GM20431 (cell line): ENCODE measurements around the gene SPTLC1.
"Not testable (repeated sequence)": the region's sequence is repeated elsewhere in the genome, so short reads cannot be mapped to it uniquely, and the experiment has no call there.

Source experiments
- in situ Hi-C: fragments of 300-500 bp; cut with MseI, MboI; formaldehyde crosslinking; loops from one replicate; pipeline ENCODE4 v1.15.0; 2020; ENCODE audit warnings: low sequenced_read_pairs; ENCODE audit not compliant: unreplicated experiment

SPTLC1 gene

GRCh38 chr9:92103601-92104000 lies 11.6 kb downstream of the SPTLC1 start:
- in situ Hi-C loops: not testable (repeated sequence)

GRCh38 chr9:92100237-92100911 lies 14.8 kb downstream of the SPTLC1 start:
- in situ Hi-C loops: no loop called here

GRCh38 chr9:92098638-92099037 lies 16.6 kb downstream of the SPTLC1 start:
- in situ Hi-C loops: no loop called here

- in situ Hi-C loops: no loop called here
Measured at GRCh38 chr9:92097997-92098482, 17.2 kb downstream of the SPTLC1 start.

GRCh38 chr9:92095236-92095635 lies 20.0 kb downstream of the SPTLC1 start:
- in situ Hi-C loops: no loop called here

GRCh38 chr9:92094655-92095054 lies 20.6 kb downstream of the SPTLC1 start:
- in situ Hi-C loops: no loop called here

DNA sequence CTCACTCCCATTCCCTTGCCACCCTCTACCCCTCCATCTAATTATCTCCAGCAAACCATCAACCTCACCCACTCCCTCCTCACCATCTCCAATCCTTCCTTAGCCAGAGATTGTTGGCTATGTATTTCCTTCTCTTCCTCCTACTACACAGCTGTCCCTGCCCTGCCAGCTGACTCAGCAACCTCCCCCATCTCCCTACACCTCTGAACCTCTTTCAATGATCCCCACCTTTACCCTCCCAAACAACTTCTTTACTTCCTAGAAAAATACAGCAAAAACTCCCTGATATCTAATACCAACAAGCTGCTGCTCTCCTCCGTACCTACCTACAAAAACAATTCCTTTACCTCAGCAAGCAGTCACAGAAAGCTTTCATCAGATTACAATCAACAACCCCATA lies 37.3 kb downstream of the SPTLC1 start:
- in situ Hi-C loops: no loop called here

DNA sequence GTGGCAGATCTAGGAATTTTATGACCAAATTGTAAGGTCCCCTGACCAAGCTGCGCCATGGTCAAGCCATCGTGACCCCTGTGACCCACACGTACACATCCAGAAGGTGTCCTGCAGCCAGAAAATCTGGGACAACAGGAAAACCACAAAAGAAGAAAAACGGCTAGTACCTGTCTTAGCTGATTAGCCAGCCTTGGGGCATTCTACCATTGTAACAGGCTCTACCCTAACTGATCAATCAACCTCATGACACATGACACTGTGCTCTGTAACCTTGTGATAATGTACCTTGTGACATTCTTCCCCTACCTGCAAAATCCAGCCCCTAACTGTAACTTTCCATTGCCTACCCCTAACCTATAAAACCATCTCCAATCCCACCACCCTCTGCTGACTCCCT lies 43.6 kb downstream of the SPTLC1 start:
- in situ Hi-C loops: no loop called here

DNA sequence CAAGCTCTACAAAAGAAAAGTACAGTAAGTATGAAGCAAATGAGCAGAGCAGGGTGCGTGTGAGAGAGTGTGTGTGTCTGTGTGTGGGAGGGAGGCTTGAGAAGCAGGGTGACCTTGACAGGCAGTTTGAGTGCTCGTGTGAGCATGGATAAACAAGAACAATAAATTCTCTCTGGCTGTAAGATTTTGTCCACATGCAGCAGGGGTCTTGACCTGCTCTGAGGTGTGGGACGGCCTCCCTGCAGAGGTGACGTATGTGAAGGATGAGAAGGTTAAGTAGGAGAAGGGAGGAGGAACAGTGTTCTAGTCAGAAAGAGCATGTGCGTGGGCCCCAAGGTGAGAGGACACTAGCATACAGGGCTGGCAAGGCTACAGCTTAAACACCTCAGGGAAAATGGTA lies 49.0 kb downstream of the SPTLC1 start:
- in situ Hi-C loops: no loop called here

- in situ Hi-C loops: no loop called here
Measured at GRCh38 chr9:92064711-92065110, 50.5 kb downstream of the SPTLC1 start.

DNA sequence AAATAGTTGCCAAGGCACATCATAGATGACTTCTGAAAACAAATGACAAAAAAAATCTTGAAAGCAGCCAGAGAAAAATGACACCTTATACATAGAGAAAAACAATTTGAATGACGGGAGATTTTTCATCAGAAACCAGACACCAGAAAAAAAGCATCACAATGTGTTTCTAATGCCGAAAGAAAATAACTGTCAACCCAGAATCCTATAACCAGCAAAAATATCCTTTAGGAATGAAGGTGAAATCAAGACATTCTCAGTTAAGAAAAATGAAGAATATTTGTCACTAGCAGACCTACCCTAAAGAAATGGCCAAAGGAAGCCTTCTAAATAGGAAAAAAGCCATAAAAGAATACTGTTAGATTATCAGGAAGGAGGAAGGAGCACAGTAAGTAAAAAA lies 54.0 kb downstream of the SPTLC1 start:
- in situ Hi-C loops: no loop called here

GRCh38 chr9:92059661-92060060 lies 55.6 kb downstream of the SPTLC1 start:
- in situ Hi-C loops: no loop called here

DNA sequence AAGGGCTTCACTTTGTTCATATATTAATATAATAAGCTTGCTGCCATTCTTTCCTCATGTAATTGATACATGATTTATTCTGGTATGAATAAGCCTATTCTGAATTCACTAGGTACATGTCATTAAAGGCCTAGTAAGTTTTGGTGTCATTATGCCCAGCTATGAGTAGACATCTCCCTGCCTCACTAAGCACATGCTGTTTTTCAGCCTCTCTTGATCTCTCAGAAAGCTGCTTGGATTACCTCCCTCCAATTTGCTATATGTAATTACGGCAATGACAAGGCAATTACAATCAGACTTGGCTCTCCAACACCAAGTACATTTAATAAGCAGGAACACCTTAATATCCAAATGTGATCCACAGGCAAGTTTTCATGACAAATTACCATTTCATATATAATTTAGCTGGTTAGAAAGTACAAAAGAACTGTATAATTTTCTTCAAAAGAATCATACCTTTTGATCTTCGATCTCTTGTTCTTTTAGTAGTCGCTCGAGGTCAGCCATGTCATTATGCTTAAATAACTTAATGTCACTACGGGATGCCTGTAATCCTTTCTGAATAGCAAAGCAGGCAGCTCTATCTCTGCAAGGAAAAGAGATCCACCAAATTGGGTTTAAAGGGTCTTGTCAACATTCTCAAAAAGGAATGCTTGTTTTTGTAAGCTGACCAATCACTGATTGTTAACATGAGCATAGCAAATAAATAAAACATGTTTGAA lies 56.3 kb downstream of the SPTLC1 start:
- in situ Hi-C loops: no loop called here

DNA sequence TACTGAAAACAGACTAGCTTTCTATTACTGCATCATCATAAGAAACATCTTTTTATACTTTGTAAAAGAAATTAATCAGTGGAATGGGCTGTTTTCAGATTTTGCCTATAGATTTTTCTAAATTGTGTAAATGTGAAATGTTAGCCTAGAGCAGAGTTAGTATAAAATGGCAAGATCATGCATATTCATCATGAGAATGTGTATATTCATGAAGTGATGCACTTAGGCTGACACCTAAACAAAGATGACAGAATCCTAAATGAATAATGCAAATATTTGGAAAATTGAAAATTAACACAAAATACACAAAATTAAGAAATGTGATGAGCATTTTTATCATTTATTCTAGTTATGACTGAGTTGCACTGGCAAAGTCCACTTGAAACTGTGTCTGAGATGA lies 57.2 kb downstream of the SPTLC1 start:
- in situ Hi-C loops: no loop called here

DNA sequence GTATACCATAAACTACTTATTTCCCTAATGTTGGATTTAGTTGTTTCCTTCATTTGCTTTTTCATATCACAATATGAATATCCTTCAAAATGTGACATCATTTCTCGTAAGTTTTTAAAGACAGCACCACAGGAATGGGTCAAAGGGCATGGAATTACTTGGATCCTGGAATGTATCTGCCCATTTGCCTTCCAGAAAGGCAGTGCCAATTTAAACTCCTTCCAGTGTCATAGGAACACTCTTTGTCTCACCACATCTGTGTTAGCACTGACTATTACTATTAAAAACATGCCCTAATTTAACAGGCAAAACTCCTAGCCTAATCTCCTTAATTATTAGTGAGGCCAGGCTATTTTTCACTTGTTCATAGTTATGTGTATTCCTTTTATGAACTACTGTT lies 58.0 kb downstream of the SPTLC1 start:
- in situ Hi-C loops: no loop called here

DNA sequence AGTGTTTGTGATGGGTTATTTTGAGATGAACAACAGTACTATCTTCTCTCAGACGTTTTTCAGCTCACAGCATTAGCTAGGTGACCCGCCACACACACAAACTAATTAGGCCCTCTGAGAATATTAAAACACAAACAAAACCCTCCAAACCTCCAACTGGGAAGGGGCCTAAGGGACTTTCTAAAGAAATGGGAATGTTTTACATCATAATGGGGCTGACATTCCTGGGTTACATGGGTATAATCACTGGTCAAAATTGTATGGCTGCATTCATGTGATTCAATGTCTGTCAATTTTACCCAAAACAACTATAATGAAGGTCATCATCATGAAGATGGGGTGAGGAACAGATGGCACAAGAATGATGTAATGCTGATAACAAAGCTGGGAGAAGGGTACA lies 59.6 kb downstream of the SPTLC1 start:
- in situ Hi-C loops: no loop called here

DNA sequence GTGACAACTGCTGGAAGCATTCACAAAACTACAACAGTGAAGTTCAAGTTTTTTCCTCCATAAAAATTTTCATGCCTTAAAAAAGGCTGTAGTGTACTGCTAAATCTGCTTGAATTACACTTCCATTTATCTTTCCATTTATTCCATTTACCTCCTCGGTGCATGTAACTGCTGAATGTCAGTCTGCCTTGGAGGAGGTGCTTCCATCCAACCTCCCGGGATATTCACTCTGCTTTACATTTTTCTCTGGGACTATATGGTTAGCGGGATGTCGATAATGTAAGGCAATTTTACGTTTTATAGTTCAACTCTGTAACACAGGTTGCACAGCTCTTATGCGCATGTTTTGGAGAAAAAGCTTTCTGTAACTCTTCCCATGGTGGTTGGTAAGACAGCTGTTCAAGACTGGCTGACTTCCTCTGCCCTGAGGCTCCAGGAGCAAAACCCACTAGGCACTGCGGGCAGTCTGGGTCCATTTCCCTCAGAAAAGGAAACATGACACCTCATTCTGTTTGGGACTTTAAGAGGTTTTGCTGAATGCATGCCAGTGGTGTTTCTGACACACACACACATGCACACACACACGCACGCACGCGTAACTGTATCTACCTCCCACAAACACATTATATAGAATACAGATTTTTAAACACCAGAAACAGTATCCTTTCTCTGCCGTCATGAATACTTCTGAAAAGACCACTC lies 66.1 kb downstream of the SPTLC1 start:
- in situ Hi-C loops: no loop called here

DNA sequence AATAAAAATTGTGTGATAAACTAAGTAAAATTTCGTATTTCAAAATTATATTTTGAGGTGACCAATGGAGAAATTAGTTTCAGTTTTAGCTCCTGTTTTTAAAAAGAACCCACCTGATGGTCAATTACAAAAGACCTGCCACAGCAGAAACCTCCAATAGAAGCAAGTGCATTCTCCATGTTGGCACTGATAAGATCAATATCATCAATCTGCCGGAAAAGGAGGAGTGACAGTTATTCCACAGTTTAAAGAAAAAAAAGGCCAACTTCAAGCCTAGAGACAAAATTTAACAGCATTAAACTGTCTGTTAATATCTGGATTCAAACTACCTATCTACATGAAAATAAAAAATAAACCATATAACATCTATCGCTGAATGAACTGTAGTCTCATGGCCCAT lies 67.7 kb downstream of the SPTLC1 start:
- in situ Hi-C loops: no loop called here

DNA sequence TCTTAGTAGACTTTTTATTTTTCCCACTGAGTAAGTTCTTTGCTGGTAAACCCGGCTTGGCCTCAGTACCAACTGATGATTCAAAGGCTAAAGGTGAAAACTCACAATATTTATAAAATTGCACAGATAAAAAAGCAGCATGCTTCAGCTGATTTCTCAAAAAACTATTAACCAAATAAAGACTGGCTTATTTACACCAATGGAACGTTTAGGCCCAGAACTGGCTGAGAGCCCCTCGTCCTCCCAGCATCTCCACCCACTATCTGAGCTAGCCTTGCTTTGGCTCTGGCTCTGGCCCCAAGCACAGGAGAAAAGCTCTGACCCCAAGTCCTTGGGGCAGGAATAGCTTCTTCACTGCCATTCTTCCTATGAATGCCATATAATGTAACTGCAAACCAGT lies 68.5 kb downstream of the SPTLC1 start:
- in situ Hi-C loops: no loop called here

DNA sequence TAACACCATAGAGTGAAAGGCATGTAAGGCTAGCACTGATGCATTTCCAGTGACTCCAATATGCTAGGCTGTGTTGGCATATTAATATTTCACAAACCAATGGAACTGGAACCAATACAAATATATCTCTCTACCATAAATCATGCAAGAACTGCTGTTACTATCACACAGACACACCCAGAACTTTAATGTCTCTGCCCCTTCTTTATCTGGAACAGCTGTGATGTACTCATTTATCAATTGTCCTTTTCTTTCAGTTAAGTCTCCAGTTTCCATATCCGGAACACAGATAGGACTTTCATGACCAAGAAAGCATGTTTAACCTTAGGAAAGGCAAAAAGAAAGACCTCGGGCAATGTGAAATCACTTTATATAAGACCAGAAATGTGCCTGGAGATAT lies 70.3 kb downstream of the SPTLC1 start:
- in situ Hi-C loops: no loop called here

- in situ Hi-C loops: no loop called here
Measured at GRCh38 chr9:92043002-92043401, 72.2 kb downstream of the SPTLC1 start.
